ENCODE results near the gene RNF4. TPM values are rescaled to one million over a fixed set of nuclear protein-coding genes. Genes with fewer than 3 reads are reported as not detected.

RNF4 gene
- total and polyA plus RNA-seq, 10 of the 15 experiments (the other 5 are each of a cell fraction or from before 2014, with no cell fraction given) = 34.9 to 145 (median 76.1) TPM

DNA sequence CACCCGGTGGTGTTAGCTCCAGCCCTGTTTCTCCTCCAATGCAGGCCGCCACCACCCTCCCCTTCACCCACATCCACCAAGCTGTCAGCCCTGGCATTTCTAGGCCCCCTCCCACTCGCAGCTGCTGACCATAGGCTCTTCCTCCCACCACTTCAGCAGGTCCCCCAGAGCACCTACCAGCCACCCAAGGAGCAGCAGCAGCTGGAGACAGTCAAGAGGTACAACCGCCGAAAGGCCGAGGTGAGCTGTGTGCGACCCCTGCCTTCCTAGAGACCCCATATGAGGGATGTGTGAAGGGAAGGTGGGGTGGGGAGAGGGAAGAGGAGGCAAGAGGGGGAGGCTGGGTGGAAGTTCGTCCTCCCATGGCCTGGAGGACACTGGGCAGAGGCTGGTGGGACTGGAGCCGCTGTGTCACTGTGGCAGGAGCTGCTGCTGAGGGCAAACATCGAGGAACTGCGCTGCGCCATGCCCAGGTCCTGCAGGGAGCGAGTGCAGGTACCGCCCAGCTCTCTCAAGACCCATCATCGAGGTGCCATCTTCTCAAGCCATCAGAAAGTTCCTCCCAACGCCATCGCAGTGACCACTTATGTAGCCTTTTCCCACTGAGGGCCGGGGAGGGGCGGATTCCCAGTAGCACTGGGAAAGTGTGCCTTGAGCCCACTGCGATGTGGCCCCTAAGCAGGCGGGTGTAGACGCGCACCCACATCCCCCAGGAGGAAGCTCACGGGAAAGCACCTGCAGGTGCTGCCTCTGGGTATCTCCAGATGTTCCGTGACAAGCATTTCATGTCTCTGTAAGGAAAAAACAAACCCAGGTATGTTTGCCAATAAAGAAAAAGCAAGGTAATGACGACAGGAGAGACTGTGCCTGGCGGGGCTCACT lies 19.2 kb upstream of the RNF4 start:
- Histone ChIP-seq H2AFZ (ENCODE audit: control insufficient read depth, low read depth, low read length) (no peak overlapping the region), H3K9ac (ENCODE audit: control insufficient read depth, insufficient read depth, low read length) (no peak overlapping the region), H3K27ac (ENCODE audit: control insufficient read depth, insufficient read depth) (no peak overlapping the region), H3K79me2 (ENCODE audit: control insufficient read depth, insufficient read depth, low read length) (no peaks in the 10 kb centered on the region), H3K27me3 (replicated peaks in 1 of 2; ENCODE audit: control insufficient read depth in 2 of 2, insufficient read depth in 2 of 2, low read length in 1 of 2) (no peaks in the 10 kb centered on the region; a peak in 2 of 4 replicates), H3K4me3 (no peak overlapping the region), H3K4me2 (ENCODE audit: control insufficient read depth, insufficient read depth) (no peak overlapping the region), H4K20me1 (ENCODE audit: control insufficient read depth, insufficient read depth) (no peaks in the 10 kb centered on the region), H3K36me3 (ENCODE audit: control insufficient read depth in 2 of 2, insufficient read depth in 2 of 2, low read length in 1 of 2) (no peaks in the 10 kb centered on the region), H3K9me3 (replicated peaks; ENCODE audit: control insufficient read depth, insufficient read depth, low read length) (no peaks in the 10 kb centered on the region), H3K4me1 (ENCODE audit: control insufficient read depth, insufficient read depth, low read length) (no peaks in the 10 kb centered on the region)
- FAIRE-seq = no peak
- intact Hi-C loops (cut with micrococcal nuclease; ENCODE audit: unreplicated experiment) = no loop called here
- ATAC-seq = peak; percentile 54
- ChIA-PET SMC1A (ENCODE audit: uncharacterized antibody, unreplicated experiment) (interaction anchor here (0.9 to 1.4 kb wide), 2 partner anchors 12 to 230 kb away, joined by 3 read pairs; no protein-coding TSS in a partner anchor), RAD21 (ENCODE audit: unreplicated experiment) (interaction anchor here (1.0 kb wide), 1 partner anchor 85 kb away, joined by 3 read pairs; no protein-coding TSS in a partner anchor), CTCF (interaction anchor here (1.4 to 2.1 kb wide), 3 partner anchors 8 to 230 kb away, joined by 3 to 8 read pairs (median 3); no protein-coding TSS in a partner anchor), POLR2A (interaction anchor here (0.9 kb wide), 1 partner anchor 28 kb away, joined by 3 read pairs; no protein-coding TSS in a partner anchor)
- in situ Hi-C loops (cut with MboI) = no loop called here
- WGBS (ENCODE audit: insufficient coverage, insufficient replicate concordance, low lambda C conversion rate, missing lambda C conversion rate) = 41% methylated on average over 27 of the region's 27 CpGs
- BruUV-seq (replicated peaks) = no TSS peak
- no peak for DNase-seq (ENCODE audit: low read depth, low spot score)
- peak; percentile 33; the same call in 1 of the 2 replicates for TF ChIP-seq IKZF1 (conservative IDR thresholded peaks at IDR 0.05)
- TF ChIP-seq, protein P1, sequence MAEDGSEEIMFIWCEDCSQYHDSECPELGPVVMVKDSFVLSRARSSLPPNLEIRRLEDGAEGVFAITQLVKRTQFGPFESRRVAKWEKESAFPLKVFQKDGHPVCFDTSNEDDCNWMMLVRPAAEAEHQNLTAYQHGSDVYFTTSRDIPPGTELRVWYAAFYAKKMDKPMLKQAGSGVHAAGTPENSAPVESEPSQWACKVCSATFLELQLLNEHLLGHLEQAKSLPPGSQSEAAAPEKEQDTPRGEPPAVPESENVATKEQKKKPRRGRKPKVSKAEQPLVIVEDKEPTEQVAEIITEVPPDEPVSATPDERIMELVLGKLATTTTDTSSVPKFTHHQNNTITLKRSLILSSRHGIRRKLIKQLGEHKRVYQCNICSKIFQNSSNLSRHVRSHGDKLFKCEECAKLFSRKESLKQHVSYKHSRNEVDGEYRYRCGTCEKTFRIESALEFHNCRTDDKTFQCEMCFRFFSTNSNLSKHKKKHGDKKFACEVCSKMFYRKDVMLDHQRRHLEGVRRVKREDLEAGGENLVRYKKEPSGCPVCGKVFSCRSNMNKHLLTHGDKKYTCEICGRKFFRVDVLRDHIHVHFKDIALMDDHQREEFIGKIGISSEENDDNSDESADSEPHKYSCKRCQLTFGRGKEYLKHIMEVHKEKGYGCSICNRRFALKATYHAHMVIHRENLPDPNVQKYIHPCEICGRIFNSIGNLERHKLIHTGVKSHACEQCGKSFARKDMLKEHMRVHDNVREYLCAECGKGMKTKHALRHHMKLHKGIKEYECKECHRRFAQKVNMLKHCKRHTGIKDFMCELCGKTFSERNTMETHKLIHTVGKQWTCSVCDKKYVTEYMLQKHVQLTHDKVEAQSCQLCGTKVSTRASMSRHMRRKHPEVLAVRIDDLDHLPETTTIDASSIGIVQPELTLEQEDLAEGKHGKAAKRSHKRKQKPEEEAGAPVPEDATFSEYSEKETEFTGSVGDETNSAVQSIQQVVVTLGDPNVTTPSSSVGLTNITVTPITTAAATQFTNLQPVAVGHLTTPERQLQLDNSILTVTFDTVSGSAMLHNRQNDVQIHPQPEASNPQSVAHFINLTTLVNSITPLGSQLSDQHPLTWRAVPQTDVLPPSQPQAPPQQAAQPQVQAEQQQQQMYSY (CRISPR knock-in tag; IDR thresholded peaks at IDR 0.05) = no peak
- peak in 1 of 2 experiments; percentile 34; a peak in 1 of 4 replicates for TF ChIP-seq BHLHE40 (IDR thresholded peaks at IDR 0.05; ENCODE audit: borderline replicate concordance in 1 of 2, low read depth in 2 of 2, low read length in 1 of 2)
- TF ChIP-seq FOXK2 (IDR thresholded peaks at IDR 0.05) = no peak
- TF ChIP-seq NFXL1 (IDR thresholded peaks at IDR 0.05; ENCODE audit: borderline replicate concordance) = no peak
- TF ChIP-seq, protein P2, sequence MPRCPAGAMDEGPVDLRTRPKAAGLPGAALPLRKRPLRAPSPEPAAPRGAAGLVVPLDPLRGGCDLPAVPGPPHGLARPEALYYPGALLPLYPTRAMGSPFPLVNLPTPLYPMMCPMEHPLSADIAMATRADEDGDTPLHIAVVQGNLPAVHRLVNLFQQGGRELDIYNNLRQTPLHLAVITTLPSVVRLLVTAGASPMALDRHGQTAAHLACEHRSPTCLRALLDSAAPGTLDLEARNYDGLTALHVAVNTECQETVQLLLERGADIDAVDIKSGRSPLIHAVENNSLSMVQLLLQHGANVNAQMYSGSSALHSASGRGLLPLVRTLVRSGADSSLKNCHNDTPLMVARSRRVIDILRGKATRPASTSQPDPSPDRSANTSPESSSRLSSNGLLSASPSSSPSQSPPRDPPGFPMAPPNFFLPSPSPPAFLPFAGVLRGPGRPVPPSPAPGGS (IDR thresholded peaks at IDR 0.05; ENCODE audit: borderline replicate concordance, insufficient read depth, low read depth, low read length, poor library complexity, severe bottlenecking) = no peak
- TF ChIP-seq CHD1 (IDR thresholded peaks at IDR 0.05; ENCODE audit: low read depth, low read length) = no peak
- peak; percentile 47; the same call in 1 of the 2 replicates for TF ChIP-seq TCF12 (IDR thresholded peaks at IDR 0.05; ENCODE audit: low read depth, low read length)
- TF ChIP-seq, protein P3, sequence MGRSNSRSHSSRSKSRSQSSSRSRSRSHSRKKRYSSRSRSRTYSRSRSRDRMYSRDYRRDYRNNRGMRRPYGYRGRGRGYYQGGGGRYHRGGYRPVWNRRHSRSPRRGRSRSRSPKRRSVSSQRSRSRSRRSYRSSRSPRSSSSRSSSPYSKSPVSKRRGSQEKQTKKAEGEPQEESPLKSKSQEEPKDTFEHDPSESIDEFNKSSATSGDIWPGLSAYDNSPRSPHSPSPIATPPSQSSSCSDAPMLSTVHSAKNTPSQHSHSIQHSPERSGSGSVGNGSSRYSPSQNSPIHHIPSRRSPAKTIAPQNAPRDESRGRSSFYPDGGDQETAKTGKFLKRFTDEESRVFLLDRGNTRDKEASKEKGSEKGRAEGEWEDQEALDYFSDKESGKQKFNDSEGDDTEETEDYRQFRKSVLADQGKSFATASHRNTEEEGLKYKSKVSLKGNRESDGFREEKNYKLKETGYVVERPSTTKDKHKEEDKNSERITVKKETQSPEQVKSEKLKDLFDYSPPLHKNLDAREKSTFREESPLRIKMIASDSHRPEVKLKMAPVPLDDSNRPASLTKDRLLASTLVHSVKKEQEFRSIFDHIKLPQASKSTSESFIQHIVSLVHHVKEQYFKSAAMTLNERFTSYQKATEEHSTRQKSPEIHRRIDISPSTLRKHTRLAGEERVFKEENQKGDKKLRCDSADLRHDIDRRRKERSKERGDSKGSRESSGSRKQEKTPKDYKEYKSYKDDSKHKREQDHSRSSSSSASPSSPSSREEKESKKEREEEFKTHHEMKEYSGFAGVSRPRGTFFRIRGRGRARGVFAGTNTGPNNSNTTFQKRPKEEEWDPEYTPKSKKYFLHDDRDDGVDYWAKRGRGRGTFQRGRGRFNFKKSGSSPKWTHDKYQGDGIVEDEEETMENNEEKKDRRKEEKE (IDR thresholded peaks at IDR 0.05) = no peak
- no peak for TF ChIP-seq RELA (IDR thresholded peaks at IDR 0.05; ENCODE audit: borderline replicate concordance, partially characterized antibody)
- TF ChIP-seq ZNF24 (IDR thresholded peaks at IDR 0.05) = no peak
- TF ChIP-seq ZSCAN29 (IDR thresholded peaks at IDR 0.05) = 0 out of 2 replicates have a peak, but pooled peaks have one; percentile 12
- TF ChIP-seq SIN3A (IDR thresholded peaks at IDR 0.05; ENCODE audit: low read depth, low read length) = no peak
- no peak for TF ChIP-seq RAD51 (IDR thresholded peaks at IDR 0.05)
- TF ChIP-seq EED (IDR thresholded peaks at IDR 0.05; ENCODE audit: low read depth) = no peak

Measured in GM12878 (cell line).